ENCODE results near the gene ERCC6L2.

GRCh38 chr9:95891067-95891671, 15.7 kb downstream of the ERCC6L2 start:
- TF ChIP-seq POLR2A (IDR thresholded peaks at IDR 0.05; ENCODE audit: low read length): no peak
- TF ChIP-seq GATA1 (IDR thresholded peaks at IDR 0.05; ENCODE audit: low read depth, low read length): no peak
